Ectodermal cell (in vitro differentiated cells): Measurements from ENCODE around the gene CBX7.

Source experiments
- H3K27ac ChIP-seq: 2 replicates; pipeline ENCODE4 v1.7.0; 2013; ENCODE audit warnings: mild to moderate bottlenecking, low read depth, low read length; ENCODE audit not compliant: insufficient read depth, poor library complexity, severe bottlenecking
- H3K27me3 ChIP-seq: 2 replicates; pipeline ENCODE4 v1.7.0; 2013; ENCODE audit warnings: mild to moderate bottlenecking, low read length; ENCODE audit not compliant: insufficient read depth, control insufficient read depth, poor library complexity, severe bottlenecking
- H3K36me3 ChIP-seq: one replicate; pipeline ENCODE4 v1.7.0; 2013; ENCODE audit warnings: low read length; ENCODE audit not compliant: control insufficient read depth, insufficient read depth
- H3K4me1 ChIP-seq: one replicate; pipeline ENCODE4 v1.7.0; 2013; ENCODE audit warnings: low read length; ENCODE audit not compliant: control insufficient read depth, insufficient read depth
- H3K4me3 ChIP-seq: 2 replicates; pipeline ENCODE4 v1.7.0; 2013; ENCODE audit warnings: low read depth, low read length, control low read depth; ENCODE audit not compliant: insufficient read depth
- H3K9me3 ChIP-seq: 2 replicates; pipeline ENCODE4 v1.7.0; 2013; ENCODE audit warnings: mild to moderate bottlenecking, low read length, moderate library complexity; ENCODE audit not compliant: control insufficient read depth
- WGBS, 2 experiments: methylation state at CpG; one replicate each; pipeline ENCODE4 v1.1.7; 2013; ENCODE audit warnings: missing lambda C conversion rate in 2 of 2; 5-methylcytosine and 5-hydroxymethylcytosine counted together

CBX7 gene

DNA sequence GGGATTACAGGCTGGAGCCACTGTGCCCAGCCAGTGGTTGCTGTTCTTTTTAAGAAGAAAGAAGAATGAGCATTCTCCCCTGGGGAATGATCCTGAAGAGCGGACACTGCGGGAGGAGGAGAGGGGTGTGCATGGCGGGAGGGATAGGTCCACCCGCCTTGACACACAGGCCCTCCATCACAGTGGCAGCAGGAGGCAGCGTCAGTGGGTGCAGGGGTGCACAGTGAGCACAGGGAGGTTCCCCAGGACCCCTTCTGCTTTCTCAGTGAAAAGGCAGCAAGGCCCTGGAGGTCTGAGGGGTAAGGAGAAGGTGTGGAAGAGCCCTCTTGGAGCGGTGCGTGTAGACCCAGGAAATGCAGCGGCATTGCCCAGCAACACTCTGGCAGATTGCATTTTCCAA, 28.9 kb upstream of the CBX7 start:
- no peak overlapping the region for H3K27ac ChIP-seq
- no peaks in the 10 kb centered on the region for H3K9me3 ChIP-seq
- no peak overlapping the region for H3K4me3 ChIP-seq
- no peaks in the 10 kb centered on the region for H3K36me3 ChIP-seq
- peaks cover 25% of the 10 kb centered on the region for H3K4me1 ChIP-seq
- 89 to 91% methylated on average over 8 of the region's 8 CpGs for WGBS, 2 experiments
- no peaks in the 10 kb centered on the region for H3K27me3 ChIP-seq

DNA sequence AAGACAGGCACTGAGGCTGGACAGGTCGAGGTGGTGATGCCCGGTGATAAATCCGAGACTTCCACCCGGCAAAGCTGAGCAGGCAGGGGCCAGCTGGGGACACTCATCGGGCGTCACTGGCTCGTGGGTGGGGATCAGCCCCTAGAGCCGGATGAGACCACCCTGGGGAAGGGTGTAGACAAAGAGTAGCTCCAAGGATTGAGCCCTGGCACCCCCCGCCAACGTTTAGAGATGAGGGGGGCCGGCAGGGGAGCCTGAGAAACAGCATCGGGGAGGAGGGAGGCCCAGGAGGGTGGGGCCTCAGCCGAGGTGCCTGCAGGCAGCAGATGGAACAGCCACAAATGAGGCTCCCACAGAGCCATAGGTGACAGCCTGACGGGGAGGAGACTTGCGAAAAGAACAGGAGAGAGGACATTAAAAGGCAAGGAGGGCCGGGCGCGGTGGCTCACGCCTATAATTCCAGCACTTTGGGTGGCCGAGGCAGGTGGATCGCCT, 27.4 kb upstream of the CBX7 start:
- Histone ChIP-seq H3K9me3 (no peaks in the 10 kb centered on the region), H3K27me3 (no peaks in the 10 kb centered on the region), H3K4me1 (peaks cover 40% of the 10 kb centered on the region), H3K36me3 (no peaks in the 10 kb centered on the region), H3K4me3 (no peak overlapping the region), H3K27ac (no peak overlapping the region)
- 68 to 69% methylated on average over 21 of the region's 21 CpGs for WGBS, 2 experiments

DNA sequence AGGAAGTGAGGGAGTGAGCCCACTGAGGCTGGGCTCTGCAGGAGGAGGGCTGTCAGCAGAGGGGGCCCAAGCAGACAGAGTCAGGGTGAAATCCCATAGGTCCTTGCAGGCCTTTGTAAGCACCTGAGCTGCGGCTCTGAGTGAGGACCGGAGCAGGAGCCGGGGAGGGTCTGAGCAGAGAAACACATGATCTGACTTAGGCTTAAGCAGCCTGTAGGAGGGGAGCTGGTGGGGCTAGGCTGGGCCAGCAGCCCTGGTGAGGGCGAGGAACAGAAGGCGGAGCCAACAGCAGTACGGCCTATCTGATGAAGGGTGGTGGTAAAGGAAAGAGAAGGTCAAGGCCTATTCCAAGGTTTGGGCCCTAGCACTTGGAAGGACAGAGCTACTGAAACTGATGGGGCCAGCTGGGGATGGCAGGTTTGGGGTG, 26.9 kb upstream of the CBX7 start:
- H3K27ac ChIP-seq = no peak overlapping the region
- 50 to 61% methylated on average over 6 of the region's 6 CpGs for WGBS, 2 experiments
- H3K9me3 ChIP-seq = no peaks in the 10 kb centered on the region
- no peaks in the 10 kb centered on the region for H3K27me3 ChIP-seq
- no peaks in the 10 kb centered on the region for H3K36me3 ChIP-seq
- H3K4me1 ChIP-seq = peaks cover 42% of the 10 kb centered on the region
- H3K4me3 ChIP-seq = no peak overlapping the region

DNA sequence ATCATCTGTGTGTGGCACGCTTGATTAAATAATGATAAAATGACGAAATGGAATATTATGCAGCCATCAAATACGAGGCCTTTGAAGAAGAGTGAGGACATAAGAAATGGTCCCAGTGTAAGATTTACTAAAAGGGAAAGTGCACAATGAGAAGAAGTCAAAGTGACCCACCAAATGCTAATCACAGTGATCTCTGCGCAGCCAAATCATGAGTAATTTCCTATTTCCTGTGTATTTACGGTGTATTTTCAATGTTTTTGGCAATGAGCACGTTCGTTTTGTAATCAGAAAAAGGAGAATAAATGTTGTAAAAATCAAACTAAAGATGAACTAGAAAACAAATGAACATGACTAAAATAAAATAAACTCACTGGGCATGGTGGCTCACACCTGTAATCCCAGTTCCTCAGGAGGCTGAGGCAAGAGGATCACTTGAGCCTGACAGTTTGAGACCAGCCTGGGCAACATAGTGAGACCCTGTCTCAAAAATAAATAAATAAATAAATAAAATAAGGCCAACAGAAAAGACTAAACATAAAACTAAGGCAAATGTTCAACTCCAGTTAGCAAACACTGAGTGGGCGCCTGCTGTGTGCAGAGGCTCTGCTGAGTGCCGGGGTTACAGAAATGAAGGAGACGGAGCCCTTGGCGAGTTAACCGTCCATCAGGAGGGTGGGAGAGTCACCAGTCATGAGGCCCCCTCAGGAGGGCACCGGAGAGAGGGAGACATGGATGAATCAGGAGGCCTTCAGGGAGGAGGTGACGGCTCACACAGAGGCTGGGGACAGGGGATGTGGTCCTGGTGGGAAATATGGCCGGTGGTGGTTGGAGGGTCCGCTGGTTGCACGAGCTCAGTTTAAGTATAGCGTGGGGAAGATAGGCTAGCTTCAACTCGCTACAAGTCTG, 26.0 kb upstream of the CBX7 start:
- peaks cover 51% of the 10 kb centered on the region for H3K4me1 ChIP-seq
- WGBS, 2 experiments = 95% methylated on average over 19 of the region's 19 CpGs

DNA sequence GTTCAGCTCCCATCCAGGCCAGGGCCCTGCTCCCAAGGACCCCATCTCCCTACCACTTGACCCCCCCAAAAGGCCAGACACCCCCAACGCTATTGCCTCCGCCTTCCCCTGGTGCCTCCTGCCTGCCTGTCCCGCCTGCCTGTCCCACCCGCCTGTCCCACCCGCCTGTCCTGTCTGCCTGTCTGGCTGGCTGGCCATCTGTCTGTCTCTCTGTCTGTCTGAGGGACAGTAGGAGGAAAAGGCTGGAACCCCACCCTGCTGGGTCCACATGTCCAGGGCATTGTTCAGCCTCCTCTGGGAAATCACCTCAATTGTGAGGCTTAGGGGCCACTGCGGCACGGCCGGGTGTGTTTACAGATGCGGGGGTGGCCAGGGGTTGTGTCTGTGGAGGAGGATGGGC, 25.3 kb upstream of the CBX7 start:
- H3K36me3 ChIP-seq = no peaks in the 10 kb centered on the region
- peaks cover 58% of the 10 kb centered on the region for H3K4me1 ChIP-seq
- no peak overlapping the region for H3K4me3 ChIP-seq
- no peak overlapping the region for H3K27ac ChIP-seq
- no peaks in the 10 kb centered on the region for H3K9me3 ChIP-seq
- no peaks in the 10 kb centered on the region for H3K27me3 ChIP-seq
- 89% methylated on average over 9 of the region's 9 CpGs for WGBS, 2 experiments

More for the DNA sequence above, 26.0 kb upstream of the CBX7 start:
- no peaks in the 10 kb centered on the region for H3K36me3 ChIP-seq
- no peak overlapping the region for H3K4me3 ChIP-seq
- H3K27me3 ChIP-seq = no peaks in the 10 kb centered on the region
- no peak overlapping the region for H3K27ac ChIP-seq
- H3K9me3 ChIP-seq = no peaks in the 10 kb centered on the region

DNA sequence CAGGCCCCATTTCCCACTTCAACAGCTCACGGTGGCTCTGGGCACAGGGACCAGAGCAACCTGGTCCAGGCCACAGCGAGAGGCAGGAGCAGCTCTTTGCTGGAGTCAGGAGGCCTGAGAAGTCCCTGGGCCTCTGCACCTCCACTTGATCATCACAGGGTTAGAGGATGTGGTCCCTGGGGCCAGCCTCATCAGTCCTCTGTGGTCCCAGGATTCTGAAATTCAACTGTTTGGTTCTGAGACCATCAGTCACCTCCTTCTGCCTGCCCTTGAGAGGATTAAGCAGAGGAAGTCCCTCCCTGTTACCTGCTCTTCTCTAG, 24.9 kb upstream of the CBX7 start:
- Histone ChIP-seq H3K36me3 (no peaks in the 10 kb centered on the region), H3K9me3 (no peaks in the 10 kb centered on the region), H3K4me3 (no peak overlapping the region), H3K27me3 (no peaks in the 10 kb centered on the region), H3K4me1 (peaks cover 62% of the 10 kb centered on the region), H3K27ac (no peak overlapping the region)
- WGBS, 2 experiments = 76 to 79% methylated on average over 2 of the region's 2 CpGs

DNA sequence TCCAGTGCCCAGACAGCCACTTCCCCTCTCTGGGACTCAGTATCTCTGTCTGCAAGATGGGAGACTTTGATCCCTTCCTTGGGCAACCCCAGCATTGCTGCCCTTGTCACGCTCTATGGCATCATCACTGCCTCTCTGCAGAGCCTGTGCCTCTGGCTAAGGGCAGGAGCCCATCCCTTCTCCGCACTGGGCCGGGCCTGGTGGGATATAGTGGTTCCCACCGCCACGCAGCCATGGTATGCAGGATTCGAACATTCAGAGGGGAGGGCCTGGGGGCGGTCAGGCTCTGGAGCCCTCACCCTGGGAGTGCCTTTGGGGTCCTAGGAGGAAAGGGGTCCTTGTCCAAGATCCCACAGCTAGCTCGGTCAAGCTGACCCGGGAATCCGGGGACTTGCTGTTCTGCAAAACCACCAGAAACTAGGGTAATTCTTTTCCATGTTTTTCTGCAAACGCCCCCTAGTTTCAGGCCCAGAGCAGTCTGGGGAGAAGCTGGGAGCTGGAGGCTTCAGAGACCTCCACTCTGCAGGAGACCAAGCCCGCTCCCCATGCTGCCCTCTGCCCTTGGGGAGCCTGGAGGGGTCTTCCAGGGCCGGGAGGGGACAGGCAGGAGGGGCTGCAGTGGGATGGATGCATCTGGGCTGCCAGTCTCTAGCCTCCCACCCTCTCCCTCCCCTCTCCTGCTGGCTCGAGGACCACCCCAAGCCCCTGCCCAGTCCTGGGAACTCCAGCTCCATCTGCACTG, 24.4 kb upstream of the CBX7 start:
- no peaks in the 10 kb centered on the region for H3K9me3 ChIP-seq
- WGBS, 2 experiments = 85% methylated on average over 14 of the region's 14 CpGs
- H3K4me1 ChIP-seq = peaks cover 67% of the 10 kb centered on the region
- no peak overlapping the region for H3K4me3 ChIP-seq
- no peaks in the 10 kb centered on the region for H3K27me3 ChIP-seq
- peak overlapping the region; percentile 1 for H3K27ac ChIP-seq
- no peaks in the 10 kb centered on the region for H3K36me3 ChIP-seq

DNA sequence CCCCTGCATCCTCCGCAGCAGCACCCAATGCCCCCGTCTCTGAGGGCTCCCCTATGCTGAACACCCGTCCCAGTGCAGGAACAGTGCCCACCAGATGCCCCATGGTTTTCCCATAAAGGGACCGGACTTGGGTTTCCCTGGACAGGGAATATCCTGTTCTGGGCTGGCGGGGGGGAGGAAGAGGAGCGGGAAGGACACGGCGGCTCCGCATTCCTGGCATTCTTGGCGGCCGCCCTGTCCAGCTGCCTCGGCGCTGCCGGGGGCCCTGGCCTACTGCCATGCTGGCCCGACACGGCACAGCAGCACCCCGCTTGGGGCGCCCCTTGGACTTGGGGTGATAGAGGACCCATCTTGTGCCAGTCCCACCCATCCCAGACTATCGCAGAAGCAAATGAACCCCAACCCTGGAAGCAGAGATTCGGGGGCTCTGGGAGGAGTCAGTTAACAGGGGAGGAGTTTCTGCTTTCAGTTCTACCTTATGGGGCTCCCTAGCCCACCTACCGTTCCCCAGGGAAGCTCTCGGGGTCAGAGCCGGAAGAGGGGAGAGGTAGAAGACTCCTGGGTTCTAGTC, 23.7 kb upstream of the CBX7 start:
- peaks cover 71% of the 10 kb centered on the region for H3K4me1 ChIP-seq

DNA sequence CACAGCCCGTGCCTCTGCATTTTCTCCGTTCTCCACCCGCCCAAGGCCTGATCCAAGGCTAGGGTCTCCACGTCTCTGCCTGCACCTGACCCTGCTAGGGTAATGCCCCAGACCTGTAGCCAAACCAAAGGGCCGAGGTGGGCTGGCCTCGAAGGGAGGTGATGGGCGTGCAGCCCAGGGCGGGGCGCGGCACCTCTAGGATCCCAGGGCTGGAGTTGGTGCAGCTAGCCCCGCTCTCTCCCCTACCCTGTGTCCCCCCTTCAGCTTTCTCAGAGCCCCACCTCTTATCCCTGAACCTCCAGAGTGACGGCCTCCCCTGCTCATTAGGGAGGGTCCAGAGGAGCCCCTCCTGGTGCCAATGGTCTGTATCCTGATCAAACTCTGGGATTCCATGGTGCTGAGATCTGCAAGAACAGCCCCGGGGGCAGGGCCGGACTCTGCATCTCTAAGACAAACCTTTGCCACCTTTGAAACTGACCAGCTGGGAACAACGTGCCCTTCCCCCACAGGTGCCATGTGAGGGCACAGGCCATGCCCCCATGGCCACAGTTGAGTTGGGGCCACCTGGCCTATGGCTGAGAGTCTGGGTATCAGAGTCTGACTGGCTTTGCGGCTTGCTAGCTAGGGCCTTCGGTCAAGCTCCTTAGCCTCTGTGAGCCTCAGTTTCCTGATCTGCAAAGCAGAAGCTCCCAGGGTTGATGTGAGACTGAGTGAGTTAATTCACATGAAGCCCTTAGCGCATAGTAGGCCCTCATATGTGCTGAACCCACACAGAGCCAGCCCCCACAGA, 23.1 kb upstream of the CBX7 start:
- Histone ChIP-seq H3K4me3 (no peak overlapping the region), H3K27ac (peak overlapping the region; percentile 80)
- WGBS, 2 experiments = 78 to 81% methylated on average over 18 of the region's 18 CpGs

More for the DNA sequence above, 23.7 kb upstream of the CBX7 start:
- WGBS, 2 experiments = 29 to 32% methylated on average over 23 of the region's 23 CpGs
- Histone ChIP-seq H3K27ac (peak overlapping the region; percentile 68), H3K4me3 (no peak overlapping the region), H3K9me3 (no peaks in the 10 kb centered on the region), H3K36me3 (no peaks in the 10 kb centered on the region), H3K27me3 (no peaks in the 10 kb centered on the region)

More for the DNA sequence above, 23.1 kb upstream of the CBX7 start:
- H3K4me1 ChIP-seq = peaks cover 71% of the 10 kb centered on the region
- H3K9me3 ChIP-seq = no peaks in the 10 kb centered on the region
- H3K36me3 ChIP-seq = no peaks in the 10 kb centered on the region
- H3K27me3 ChIP-seq = no peaks in the 10 kb centered on the region
